BJ (cell line): Measurements from ENCODE around the gene DUSP15. TPM values are rescaled to one million over a fixed set of nuclear protein-coding genes. Genes with fewer than 3 reads are reported as not detected.

ENCODE experiments used
- CTCF ChIA-PET: fragments of 350-600 bp; formaldehyde crosslinking; extraction: SDS; loops from one replicate; lab custom pipeline; 2021; ENCODE audit warnings: antibody characterized with exemption, inconsistent platforms; lab: Yijun Ruan, JAX
- POLR2A ChIA-PET: fragments of 300-600 bp; sonication (Branson Sonifier 250); formaldehyde crosslinking; extraction: SDS; loops from one replicate; lab custom pipeline; 2021; ENCODE audit warnings: antibody characterized with exemption; lab: Charles Lee
- DNase-seq: peaks from one replicate; pipeline ENCODE4 v3.0.0-alpha.2; 2011; ENCODE audit warnings: low read depth
- H3K27me3 ChIP-seq: 2 replicates; pipeline ENCODE4 v1.6.0; 2011; ENCODE audit warnings: low read length; ENCODE audit not compliant: control insufficient read depth, insufficient read depth
- H3K36me3 ChIP-seq: 2 replicates; pipeline ENCODE4 v1.5.1; 2011; ENCODE audit warnings: low read length; ENCODE audit not compliant: control insufficient read depth, insufficient read depth
- H3K4me3 ChIP-seq: 2 replicates; pipeline ENCODE4 v1.5.1; 2011; ENCODE audit warnings: low read depth, mild to moderate bottlenecking, control low read depth, low read length
- polyA plus RNA-seq: library from polyadenylated mRNA; depleted of rRNA; stranded (reverse); fragments of >200 nt; gene quantifications from 2 replicates; pipeline ENCODE4 v1.2.3, GENCODE V29; 2011
- TF ChIP-seq, protein P1 (sequence below): IDR thresholded peaks from 2 replicates; pipeline ENCODE4 v1.5.1; 2011; ENCODE audit warnings: low read depth, mild to moderate bottlenecking, control low read depth, inconsistent platforms, low read length, moderate library complexity; ENCODE audit not compliant: insufficient read depth

DUSP15 gene
- polyA plus RNA-seq, 1 experiment: 0.09 TPM

DNA sequence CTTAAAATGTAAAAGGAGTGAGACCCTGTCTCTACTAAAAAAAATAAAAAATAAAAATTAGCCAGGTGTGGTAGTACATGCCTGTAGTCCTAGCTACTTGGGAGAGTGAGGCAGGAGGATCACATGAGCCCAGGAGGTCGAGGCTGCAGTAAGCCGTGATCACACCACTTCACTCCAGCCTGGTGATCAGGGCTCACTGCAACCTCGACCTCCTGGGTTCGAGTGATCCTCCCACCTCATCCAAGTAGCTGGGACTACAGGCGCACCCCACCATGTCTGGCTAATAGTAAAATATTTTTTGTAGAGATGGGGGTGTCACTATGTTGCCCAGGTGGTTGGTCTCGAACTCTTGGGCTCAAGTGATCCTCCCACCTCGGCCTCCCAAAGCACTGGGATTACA lies 16.8 kb downstream of the DUSP15 start:
- no peak for DNase-seq
- Histone ChIP-seq H3K4me3 (no peak overlapping the region), H3K27me3 (peaks cover 40% of the 10 kb centered on the region), H3K36me3 (no peaks in the 10 kb centered on the region)
- POLR2A ChIA-PET: no interaction called here
- CTCF ChIA-PET: interaction anchor here (0.7 to 13.3 kb wide), 22 partner anchors 8 to 655 kb away, joined by 3 to 180 read pairs (median 6); partner anchors contain the start of genes DUSP15, FOXS1, PDRG1 and TTLL9
- TF ChIP-seq, protein P1, sequence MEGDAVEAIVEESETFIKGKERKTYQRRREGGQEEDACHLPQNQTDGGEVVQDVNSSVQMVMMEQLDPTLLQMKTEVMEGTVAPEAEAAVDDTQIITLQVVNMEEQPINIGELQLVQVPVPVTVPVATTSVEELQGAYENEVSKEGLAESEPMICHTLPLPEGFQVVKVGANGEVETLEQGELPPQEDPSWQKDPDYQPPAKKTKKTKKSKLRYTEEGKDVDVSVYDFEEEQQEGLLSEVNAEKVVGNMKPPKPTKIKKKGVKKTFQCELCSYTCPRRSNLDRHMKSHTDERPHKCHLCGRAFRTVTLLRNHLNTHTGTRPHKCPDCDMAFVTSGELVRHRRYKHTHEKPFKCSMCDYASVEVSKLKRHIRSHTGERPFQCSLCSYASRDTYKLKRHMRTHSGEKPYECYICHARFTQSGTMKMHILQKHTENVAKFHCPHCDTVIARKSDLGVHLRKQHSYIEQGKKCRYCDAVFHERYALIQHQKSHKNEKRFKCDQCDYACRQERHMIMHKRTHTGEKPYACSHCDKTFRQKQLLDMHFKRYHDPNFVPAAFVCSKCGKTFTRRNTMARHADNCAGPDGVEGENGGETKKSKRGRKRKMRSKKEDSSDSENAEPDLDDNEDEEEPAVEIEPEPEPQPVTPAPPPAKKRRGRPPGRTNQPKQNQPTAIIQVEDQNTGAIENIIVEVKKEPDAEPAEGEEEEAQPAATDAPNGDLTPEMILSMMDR: no peak

DNA sequence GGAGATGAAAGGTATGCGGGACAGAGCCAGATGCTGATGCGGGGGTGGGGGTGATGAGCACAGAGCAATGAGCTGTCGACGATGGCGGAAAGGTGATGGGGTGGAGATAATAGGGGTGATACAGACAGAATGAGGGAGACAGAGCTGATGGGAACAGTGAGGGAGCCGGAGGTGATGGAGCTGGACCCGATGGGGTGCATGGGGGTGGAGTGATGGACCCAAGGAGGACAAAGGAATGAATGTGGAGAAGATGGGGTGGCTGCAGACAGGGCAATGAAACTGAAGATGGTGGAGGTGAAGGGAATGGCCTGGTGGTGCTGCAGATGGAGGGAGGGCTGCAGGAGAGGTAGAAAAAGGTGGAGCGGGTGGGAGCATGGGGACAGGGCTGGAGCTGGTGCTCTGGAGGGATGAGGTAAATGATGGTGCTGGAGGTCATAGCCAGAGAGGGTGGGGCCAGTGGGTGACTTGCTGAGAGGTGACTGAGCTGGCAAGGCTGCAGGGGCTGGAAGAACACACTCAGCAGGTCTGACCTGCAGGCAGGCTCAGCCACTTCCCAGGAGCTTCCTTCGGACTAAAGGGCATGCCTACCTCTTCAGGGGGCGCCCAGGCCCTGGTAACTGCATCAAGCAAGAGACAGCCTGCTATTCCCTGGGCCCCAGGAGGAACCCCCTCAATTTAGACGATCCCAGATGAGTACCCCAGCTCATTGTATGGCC lies 18.9 kb downstream of the DUSP15 start:
- Histone ChIP-seq H3K36me3 (no peaks in the 10 kb centered on the region), H3K4me3 (no peak overlapping the region), H3K27me3 (peaks cover 34% of the 10 kb centered on the region)
- TF ChIP-seq, protein P1: no peak
- CTCF ChIA-PET: interaction anchor here (0.5 to 13.3 kb wide), 18 partner anchors 11 to 801 kb away, joined by 3 to 180 read pairs (median 6); partner anchors contain the start of gene PDRG1
- POLR2A ChIA-PET: no interaction called here
- no peak for DNase-seq

DNA sequence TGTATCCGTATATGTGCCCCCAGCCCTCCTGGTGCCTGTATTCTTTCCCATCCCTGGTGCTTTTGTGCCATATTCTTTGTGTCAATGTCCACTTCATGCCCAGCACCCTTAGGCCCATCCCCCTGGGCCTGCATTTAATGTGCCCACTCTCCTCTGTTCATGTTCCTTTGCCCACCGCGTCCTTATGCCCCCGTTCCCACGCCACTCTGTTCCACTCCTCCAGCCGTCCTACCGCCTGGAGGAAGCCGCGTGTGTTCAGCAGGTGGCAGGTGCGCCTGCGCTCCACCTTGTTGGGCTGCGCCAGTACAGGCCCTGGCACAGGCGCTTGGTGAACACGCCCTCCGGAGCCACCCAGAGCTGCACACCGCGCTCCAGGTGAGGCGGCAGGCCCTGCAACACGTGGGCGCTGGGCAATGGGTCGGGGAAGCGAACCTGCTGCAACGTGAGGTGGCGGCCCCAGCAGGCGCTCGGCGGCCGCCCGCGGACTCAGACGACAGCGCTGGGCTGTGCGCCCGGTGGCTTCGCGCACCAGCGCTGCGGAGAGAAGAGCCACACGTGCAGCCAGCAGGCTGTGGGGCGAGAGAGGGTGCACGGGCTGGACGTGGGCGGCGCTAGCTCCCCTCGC lies 20.9 kb downstream of the DUSP15 start:
- DNase-seq: no peak
- TF ChIP-seq, protein P1: no peak
- peaks cover 23% of the 10 kb centered on the region for H3K27me3 ChIP-seq
- no peak overlapping the region for H3K4me3 ChIP-seq
- CTCF ChIA-PET: interaction anchor here (0.9 to 13.3 kb wide), 8 partner anchors 12 to 260 kb away, joined by 3 to 180 read pairs (median 18); partner anchors contain the start of gene TM9SF4
- POLR2A ChIA-PET: no interaction called here
- H3K36me3 ChIP-seq: no peaks in the 10 kb centered on the region

DNA sequence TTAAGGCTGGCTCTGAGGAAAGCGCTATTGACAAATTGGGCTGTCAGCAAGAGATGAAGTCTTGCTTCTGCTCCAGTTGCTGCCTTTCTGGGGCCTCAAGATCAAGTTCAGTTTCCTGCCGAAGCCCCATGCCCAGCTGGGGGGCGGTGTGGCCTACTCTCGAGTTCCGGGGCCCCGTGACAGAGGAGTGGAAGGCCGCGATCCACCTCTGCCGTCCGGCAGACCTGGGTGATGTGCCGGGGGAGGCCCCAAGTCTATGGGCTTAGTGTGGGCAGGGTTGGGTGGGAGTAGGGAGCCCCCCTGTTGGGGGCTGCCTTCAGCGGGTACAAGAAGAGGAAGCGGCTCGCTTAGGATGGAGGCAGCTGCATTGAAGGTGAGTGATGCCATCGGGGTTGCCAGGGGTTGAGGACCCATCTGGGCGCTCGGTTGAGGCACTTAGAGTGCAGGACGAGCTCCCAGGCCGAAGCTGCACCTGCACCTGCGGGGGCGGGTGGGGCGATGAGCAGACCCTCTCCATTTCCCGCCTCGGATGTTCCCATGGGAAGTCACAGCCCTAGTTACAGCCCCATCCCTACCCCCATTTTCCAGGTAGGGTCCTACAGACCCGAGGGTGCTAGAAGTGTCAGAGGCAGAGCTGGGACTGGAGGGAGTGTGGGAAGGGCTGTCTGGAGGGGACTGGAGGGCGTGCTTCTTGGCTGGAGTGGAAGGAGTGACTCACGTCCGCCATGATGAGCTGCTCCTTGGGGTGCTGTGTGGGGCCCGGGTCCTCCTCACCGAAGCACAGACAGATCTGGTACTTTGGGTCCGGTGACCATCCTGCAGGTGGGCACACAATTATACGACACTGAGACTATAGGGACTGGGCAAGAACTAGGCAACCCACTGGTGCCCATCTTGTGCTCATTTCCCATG lies 22.0 kb downstream of the DUSP15 start:
- DNase-seq: no peak
- TF ChIP-seq, protein P1: no peak
- CTCF ChIA-PET: interaction anchor here (0.6 to 13.3 kb wide), 7 partner anchors 8 to 243 kb away, joined by 3 to 180 read pairs (median 18); partner anchors contain the start of gene MYLK2
- H3K4me3 ChIP-seq: no peak overlapping the region
- H3K27me3 ChIP-seq: peaks cover 20% of the 10 kb centered on the region
- H3K36me3 ChIP-seq: no peaks in the 10 kb centered on the region
- POLR2A ChIA-PET: no interaction called here
